Renal pelvis (tissue), 4 donors: ENCODE results near the gene LCE3E. TPM values are rescaled to one million over a fixed set of nuclear protein-coding genes. Genes with fewer than 3 reads are reported as not detected.

Source experiments
- DNase-seq: peaks from one replicate; pipeline ENCODE4 v3.0.0-alpha.2; 2013
- polyA plus RNA-seq, 3 donors: library from polyadenylated mRNA; unstranded; fragments of 120-200 nt; gene quantifications; one replicate each; pipeline ENCODE4 v1.2.1, GENCODE V29; 2013; ENCODE audit not compliant: insufficient read length in 3 of 3

The LCE3E gene
- polyA plus RNA-seq, 3 donors: not detected

DNA sequence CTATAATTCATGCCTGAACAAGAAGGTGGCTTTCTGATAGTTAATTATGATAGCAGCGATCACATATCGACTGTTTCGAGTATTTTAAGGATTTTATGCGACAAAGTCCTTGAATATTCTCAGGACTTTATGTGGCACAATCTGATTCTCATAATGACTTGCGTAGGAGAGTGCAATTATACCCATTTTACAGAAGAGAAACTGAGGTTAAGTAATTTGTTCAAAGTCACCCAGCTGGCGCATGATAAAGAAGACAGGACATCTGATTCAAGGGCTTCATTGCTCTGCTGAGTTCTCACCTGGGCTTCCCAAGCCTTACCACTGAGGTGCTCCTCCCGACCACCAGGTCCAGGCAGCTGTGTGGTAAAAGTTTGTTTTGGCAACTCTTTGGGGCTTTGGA lies 50.5 kb downstream of the LCE3E start:
- no peak for DNase-seq

Other genes with a start within 250 kb of the LCE3E start
- 1 to 10 TPM; 1.1 to 2.4 (median 1.6) TPM for gene FLG, start 241.5 kb downstream of the LCE3E start, polyA plus RNA-seq
- under 1 TPM; 0.07 to 0.27 (median 0.08) TPM for gene FLG2, start 206.8 kb downstream of the LCE3E start, polyA plus RNA-seq
- not detected for gene CRNN, start 152.5 kb downstream of the LCE3E start, polyA plus RNA-seq
- not detected for gene LCE5A, start 56.0 kb downstream of the LCE3E start, polyA plus RNA-seq
- not detected for gene CRCT1, start 52.3 kb downstream of the LCE3E start, polyA plus RNA-seq
- gene LCE3D, start 13.7 kb upstream of the LCE3E start, polyA plus RNA-seq: not detected
- not detected for gene LCE3C, start 33.5 kb upstream of the LCE3E start, polyA plus RNA-seq
- not detected for gene LCE3B, start 47.0 kb upstream of the LCE3E start, polyA plus RNA-seq
- gene LCE3A, start 56.3 kb upstream of the LCE3E start, polyA plus RNA-seq: not detected
- gene LCE2D, start 96.6 kb upstream of the LCE3E start, polyA plus RNA-seq: not detected
- not detected for gene LCE2C, start 108.5 kb upstream of the LCE3E start, polyA plus RNA-seq
- not detected for gene LCE2B, start 119.3 kb upstream of the LCE3E start, polyA plus RNA-seq
- not detected for gene LCE2A, start 131.6 kb upstream of the LCE3E start, polyA plus RNA-seq
- gene LCE4A, start 141.4 kb upstream of the LCE3E start, polyA plus RNA-seq: not detected
- gene KPRP, start 191.2 kb upstream of the LCE3E start, polyA plus RNA-seq: not detected
- not detected for gene LCE1F, start 208.4 kb upstream of the LCE3E start, polyA plus RNA-seq
- gene LCE1E, start 219.5 kb upstream of the LCE3E start, polyA plus RNA-seq: not detected
- gene LCE1D, start 229.9 kb upstream of the LCE3E start, polyA plus RNA-seq: not detected
- not detected for gene LCE1C, start 239.9 kb upstream of the LCE3E start, polyA plus RNA-seq
- gene LCE1B, start 245.2 kb upstream of the LCE3E start, polyA plus RNA-seq: not detected